SHP77 treated with DMSO at 0.1 percent for 48 hours (cell line): ENCODE measurements around the gene SMURF1.

Source experiments
- DNase-seq: peaks from one replicate; lab custom pipeline; 2025; lab: John Stamatoyannopoulos, UW

SMURF1 gene

DNA sequence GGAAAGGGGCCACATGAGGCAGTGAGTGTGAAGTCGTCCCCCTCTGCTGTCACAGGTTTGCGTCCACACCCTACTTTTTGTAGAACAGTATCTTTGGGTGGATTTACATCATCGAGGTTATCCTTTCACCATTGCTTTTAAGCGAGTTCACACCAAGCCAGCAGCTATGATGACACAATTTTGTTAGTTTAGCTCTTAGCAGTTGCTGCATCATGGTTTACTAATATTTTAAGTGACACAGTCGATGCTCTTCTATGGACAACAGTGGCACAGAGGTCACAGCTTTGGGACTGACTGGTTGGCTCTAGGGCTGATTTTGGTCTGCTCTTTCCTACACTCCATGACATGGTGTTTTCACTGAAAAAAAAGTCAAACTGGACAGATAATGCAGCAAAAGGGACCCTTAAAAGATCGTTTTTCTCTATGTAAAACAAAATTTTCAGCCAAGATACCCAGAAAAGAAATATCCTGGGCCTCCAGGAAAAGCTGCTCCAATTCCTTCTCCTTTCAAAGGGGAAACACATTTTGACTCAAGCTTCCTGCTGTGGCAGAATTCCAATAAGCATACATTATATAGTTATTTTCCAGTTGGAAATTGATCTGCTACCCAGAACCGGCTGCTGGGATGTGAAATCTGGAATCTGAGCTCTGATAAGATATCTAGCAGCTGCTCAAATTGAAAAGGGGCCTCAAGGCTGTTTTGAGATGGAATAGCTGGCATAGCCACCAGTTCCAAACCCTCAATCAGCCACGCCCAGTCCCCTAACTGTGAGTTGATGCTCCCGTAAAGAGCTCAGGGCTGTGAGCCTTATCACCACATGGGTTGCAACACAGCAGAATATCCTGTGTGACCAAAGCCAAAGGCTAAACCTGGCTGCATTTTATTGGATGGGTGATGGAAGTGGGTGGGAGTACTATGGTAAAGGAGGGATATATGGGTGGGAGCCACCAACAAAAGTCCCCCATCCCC is 114.2 kb downstream of the SMURF1 start:
- DNase-seq, result no peak

GRCh38 chr7:99028261-99028973 is 115.5 kb downstream of the SMURF1 start:
- DNase-seq, result no peak

GRCh38 chr7:99027841-99028240 is 116.1 kb downstream of the SMURF1 start:
- DNase-seq, result no peak

DNA sequence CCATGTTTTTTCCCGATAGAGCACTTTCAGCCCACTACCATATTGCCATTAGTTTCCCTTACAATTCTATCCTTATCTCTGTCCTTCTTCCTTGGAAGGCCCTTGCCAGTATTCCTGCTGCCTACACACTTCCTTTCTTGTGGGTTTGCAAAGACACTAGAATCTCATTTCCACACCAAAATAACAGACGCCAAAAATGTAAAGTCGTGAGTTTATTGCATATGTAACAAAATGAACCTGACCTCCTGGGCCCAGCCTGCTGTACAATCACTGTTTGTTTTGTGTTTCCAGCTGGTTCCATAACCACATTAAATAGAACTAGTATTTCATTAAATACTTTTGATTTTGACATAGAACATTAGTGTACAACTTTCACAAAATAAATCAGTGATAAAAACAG is 116.7 kb downstream of the SMURF1 start:
- DNase-seq, result no peak

DNA sequence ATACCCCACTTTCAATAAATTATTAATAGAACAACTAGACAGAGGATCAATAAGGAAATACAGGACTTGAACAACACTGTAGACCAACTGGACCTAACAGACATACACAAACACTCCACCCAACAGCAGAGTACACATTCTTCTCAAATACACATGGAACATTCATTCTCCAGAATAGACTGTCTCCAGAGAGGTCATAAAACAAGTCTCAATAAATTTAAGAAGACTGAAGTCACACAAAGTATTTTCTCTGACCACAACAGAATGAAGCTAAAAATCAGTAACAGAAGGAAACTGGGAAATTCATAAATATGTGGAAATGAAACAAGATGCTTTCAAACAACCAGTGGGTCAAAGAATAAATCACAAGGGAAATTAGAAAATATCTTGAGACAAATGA is 119.8 kb downstream of the SMURF1 start:
- no peak for DNase-seq

DNA sequence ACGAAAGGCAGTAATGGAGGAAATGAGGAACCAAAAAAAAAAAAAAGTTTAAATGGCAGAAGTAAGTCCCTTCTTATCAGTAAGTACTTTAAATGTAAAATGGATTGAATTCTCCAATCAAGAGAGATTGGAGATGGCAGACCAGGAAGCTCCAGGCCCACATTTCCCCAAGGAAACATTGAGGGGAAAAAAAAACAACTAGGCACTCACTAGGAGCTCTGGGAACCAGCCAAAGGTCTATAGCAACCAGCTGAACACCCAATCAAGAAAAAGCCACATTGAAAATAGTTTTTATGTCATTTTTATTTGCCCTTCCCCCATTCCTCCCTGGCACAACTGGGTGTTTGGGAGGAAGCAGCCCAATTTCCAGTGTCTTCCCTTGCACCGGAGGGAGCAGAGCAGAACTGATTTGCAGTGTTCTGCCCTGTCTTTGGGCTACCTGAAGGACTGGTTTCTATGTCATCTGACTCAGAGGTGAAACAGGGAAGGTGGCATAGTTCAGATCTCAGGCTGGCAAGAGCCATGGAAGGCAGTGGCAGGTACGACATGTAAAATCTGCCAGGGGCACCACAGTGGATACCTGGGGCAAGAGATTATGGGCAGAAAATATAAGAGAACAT is 121.9 kb downstream of the SMURF1 start:
- no peak for DNase-seq

- DNase-seq, result no peak
These were observed 123.5 kb downstream of the SMURF1 start for GRCh38 chr7:99020413-99020715.

GRCh38 chr7:99019523-99020412 is 124.1 kb downstream of the SMURF1 start:
- no peak for DNase-seq

DNA sequence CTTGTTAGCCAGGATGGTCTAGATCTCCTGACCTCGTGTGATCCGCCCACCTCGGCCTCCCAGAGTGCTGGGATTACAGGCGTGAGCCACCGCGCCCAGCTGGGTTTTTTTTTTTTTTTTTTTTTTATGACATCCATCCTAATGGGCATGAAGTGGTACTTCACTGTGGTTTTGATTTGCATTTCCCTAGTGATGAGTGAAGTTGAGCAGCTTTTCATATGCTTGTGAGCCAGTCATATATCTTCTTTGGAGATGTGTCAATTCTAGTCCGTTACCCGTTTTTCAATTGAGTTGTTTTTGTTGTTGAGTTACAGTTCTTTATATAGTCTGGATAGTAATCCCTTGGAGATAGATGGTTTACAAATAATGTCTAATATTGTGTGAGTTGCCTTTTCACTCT is 127.7 kb downstream of the SMURF1 start:
- DNase-seq, result no peak

DNA sequence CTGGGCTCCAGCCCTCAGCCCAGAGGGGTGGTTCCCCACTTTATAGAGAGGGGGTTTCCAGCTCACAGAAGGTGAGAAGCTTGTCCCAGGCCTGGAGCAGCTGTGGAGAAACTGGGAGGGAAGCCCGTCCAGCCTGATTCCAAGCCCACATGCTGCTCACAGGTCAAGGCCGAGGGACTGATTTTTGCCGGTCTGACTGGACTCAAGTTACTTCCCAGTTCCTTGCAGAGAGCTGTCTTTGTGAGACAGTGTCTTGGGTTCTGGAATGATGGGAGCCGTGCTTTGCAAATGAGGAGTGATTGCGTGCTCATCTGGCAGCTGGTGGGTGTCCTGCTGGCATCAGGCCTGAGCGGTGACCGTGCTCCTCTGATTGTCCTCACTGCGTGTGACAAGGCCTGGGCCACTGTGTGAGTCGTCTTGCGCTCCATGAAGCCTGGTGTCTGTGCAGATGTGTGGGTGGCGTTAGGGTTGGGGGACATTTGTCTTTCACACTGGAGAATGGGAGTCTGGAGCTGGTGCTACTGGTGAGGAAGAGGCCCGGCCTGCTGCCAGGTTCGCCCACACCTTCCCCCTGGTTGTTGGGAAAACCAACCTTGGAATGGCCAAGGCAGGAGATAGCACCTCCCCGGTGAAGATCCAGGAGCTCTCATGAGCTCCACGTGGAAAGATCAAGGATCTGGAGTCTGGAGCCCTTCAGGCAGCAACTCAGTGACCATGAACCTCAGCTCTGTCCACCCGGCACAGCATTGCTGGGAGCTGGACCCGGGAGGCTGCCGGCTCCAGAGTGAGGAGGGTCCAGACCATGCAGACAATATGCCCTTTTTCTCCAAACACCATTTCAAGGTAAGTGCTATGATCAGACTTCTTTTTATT is 129.6 kb downstream of the SMURF1 start:
- DNase-seq, result no peak

GRCh38 chr7:99013266-99014112 is 130.4 kb downstream of the SMURF1 start:
- no peak for DNase-seq

DNA sequence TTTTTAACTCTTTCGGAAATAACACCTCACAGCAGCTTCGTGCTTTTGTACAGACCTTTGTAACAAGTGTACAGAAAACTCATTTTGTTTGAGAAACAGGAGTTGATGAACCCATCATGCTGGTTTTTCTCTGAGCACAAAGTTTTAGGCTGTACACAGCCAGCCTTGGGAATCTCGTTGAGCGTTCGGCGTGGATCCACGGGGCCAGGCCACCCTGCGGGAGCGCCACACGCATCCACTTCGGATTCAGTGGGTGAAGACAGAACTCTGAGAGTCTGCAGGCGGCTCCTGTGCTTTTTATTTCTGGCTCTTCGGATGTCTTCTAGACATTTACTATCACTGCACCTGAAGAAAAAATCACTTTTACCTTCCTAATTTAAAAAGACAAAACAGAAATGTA is 131.2 kb downstream of the SMURF1 start:
- no peak for DNase-seq

DNA sequence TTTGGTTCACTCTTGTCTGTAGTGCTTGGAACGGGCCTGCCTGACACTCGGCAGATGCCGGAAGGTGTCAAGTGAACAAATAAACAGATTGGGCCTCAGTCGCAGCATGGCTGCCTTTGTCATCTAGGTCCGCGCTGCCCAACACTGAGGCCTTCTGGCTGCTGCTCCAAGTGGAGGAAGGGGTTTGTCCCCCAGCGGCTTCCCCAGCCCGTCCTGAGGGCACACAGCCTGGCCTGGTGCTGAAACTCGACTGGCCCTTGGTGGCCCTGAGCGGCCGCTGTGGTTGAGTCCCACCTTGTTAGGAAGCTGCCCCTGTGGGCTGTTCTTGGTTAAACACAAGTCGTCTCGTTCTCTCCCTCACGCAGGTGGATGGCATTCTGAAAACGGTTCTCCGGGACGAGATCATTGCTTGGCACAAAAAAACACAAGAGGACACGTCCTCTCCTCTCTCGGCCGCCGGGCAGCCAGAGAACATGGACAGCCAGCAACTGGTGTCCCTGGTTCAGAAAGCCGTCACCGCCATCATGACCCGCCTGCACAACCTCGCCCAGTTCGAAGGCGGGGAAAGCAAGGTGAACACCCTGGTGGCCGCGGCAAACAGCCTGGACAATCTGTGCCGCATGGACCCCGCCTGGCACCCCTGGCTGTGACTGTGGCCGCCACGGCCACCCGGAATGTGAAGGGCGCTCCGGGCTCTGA is 132.1 kb downstream of the SMURF1 start:
- DNase-seq, result no peak

GRCh38 chr7:99011341-99011705 is 132.6 kb downstream of the SMURF1 start:
- no peak for DNase-seq

DNA sequence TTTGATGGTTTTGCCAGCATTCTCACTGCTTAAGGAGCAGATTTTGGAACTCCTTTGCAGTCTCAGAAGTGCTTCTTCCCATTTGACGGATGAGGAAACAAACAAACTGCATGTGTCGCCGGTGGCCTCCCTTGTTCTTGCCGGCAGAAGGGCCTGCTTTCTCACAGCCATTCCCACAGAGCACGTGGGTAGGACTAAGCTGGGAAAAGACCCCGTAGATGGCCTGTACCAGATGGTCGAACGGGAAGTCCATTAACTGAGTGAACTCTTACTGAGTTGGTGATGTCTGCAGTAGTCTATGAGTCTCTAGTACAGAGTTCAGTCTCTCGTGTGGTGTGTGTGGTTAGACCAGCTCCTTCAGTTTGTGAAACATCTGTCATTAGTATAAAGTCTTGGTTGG is 133.6 kb downstream of the SMURF1 start:
- no peak for DNase-seq

- no peak for DNase-seq
These were observed 134.9 kb downstream of the SMURF1 start for GRCh38 chr7:99008921-99009530.

DNA sequence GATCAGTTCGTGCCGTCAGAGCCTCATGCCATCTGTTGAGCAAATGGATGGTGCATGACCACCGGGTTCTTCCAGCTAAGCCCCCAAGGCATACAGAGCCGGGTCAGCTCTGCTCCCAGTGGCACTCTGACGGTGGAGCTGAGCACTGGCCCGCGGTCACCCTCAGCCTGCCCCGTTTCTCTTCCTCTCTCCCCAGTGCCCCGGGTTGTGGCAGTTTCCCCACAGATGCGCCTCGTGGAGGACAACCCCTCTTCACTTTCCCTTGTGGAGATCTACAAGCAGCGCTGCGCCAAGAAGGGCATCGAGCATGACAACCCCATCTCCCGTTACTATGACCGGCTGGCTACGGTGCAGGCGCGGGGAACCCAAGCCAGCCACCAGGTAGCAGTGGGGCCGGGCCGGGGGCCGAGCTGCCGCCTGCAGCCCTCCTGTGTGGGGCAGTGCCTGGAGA is 135.7 kb downstream of the SMURF1 start:
- no peak for DNase-seq

DNA sequence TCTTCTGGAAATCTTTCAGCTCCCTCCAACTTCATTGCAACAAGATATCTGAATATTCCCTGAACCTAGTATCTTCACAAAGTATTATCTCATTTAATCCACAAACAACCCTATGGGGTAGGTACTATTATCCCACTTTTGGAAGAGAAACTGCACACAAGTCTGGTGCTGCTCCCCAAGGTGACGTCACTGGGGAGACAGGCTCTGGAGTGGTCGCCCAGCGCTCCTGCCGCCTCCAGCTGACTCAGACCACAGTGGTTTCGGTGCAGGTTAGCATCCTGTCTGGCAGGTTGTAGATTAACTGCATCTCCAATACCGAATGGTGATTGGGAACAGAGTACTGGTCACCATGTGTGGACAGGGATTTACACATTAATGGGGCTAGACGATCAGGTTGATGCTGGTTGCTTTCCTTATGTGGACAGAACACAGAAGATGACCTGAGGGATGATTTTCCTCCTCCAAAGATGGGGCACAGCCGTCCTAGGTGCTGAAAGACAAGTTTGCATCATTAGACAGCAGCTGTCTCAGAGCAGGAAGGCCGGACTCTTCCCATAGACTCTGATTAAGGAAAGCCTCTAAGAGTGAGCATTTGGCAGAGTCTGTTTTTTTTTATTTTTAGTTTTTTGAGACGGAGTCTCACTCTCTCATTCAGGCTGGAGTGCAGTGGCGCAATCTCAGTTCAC is 137.0 kb downstream of the SMURF1 start:
- no peak for DNase-seq
